ENCODE measurements around the gene DAND5.

DNA sequence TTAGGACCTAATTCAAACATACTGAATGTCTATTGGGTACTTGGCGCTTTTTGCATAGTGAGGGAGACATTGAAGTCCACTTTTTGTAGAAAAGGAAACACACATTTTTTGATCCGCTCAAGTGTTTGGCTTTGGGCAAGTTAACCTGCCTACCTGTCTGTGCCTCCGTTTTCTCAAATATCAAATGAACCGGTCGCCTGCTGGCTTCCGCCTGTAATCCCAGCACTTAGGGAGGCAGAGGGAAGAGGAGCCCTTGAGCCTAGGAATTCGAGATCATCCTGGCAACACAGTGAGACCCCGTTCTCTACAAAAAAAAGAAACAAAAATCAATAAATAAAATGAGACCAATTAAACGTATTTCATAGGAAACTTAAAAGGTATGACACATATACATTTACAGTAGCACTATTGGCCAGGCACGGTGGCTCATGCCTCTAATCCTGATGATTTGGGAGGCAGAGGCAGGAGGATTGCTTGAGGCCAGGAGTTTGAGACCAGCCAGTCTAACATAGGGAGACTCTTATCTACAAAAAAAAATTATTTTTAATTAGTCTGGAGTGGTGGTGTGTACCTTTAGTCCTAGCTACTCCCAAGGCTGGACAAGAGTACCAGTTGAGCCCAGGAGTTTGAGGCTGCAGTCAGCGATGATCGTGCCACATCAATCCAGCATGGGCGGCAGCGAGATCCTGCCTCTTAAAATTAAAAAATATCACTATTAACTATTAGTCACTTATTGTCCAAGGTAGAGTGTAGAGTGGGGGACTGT is 22.5 kb upstream of the DAND5 start:
- TF ChIP-seq, protein P1, sequence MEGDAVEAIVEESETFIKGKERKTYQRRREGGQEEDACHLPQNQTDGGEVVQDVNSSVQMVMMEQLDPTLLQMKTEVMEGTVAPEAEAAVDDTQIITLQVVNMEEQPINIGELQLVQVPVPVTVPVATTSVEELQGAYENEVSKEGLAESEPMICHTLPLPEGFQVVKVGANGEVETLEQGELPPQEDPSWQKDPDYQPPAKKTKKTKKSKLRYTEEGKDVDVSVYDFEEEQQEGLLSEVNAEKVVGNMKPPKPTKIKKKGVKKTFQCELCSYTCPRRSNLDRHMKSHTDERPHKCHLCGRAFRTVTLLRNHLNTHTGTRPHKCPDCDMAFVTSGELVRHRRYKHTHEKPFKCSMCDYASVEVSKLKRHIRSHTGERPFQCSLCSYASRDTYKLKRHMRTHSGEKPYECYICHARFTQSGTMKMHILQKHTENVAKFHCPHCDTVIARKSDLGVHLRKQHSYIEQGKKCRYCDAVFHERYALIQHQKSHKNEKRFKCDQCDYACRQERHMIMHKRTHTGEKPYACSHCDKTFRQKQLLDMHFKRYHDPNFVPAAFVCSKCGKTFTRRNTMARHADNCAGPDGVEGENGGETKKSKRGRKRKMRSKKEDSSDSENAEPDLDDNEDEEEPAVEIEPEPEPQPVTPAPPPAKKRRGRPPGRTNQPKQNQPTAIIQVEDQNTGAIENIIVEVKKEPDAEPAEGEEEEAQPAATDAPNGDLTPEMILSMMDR (IDR thresholded peaks at IDR 0.05) = no peak
- TF ChIP-seq POLR2A (IDR thresholded peaks at IDR 0.05) = no peak
